GM06990 (cell line): Measurements from ENCODE around the gene AUH.

Experiments
- DNase-seq: peaks from one replicate; pipeline ENCODE4 v3.0.0-alpha.2; 2011; ENCODE audit not compliant: insufficient read length; ENCODE audit errors: extremely low read depth
- H3K27me3 ChIP-seq: replicated peaks from 2 replicates; pipeline ENCODE4 v1.6.0; 2011; ENCODE audit warnings: low read length; ENCODE audit not compliant: control insufficient read depth, insufficient read depth
- H3K36me3 ChIP-seq: 2 replicates; pipeline ENCODE4 v1.5.1; 2011; ENCODE audit warnings: low read length; ENCODE audit not compliant: control insufficient read depth, insufficient read depth
- H3K4me3 ChIP-seq: replicated peaks from 2 replicates; pipeline ENCODE4 v1.5.1; 2011; ENCODE audit warnings: low read depth, mild to moderate bottlenecking, control low read depth, low read length
- CTCF ChIP-seq: IDR thresholded peaks from 2 replicates; pipeline ENCODE4 v1.5.1; 2011; ENCODE audit warnings: low read length, control low read depth, mild to moderate bottlenecking, inconsistent platforms; ENCODE audit not compliant: insufficient read depth, poor library complexity, severe bottlenecking

AUH gene

DNA sequence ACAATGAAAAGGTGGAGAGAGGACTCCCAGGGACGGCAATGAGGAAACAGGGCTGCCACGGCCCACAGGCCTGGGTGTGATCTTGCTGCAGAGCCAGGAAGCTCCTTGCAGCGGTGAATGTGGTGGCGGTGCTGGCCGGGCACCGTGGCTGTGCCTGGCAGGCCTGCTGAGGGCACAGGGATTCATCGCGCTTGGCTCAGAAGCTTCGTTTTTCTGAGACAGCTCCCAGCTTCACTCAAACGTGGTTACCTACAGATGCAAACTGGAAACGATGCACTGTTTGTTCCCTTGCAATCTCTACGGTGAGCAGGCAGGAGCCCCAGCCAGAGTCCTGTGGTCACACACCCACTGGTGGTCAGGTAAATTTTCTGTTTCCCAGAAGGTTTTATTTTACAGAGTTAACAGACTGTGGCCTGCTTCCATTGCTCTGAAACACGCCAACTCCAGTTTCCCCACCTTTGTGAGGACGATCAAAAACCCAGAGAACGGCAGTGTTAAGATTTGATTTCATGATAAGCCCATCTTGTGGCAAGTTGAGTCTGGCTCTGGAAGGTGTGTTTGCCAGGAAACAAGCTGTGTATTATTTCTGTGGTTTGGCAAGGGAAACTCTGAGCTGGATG, 183.9 kb downstream of the AUH start:
- no peak for DNase-seq
- Histone ChIP-seq H3K36me3 (no peaks in the 10 kb centered on the region), H3K4me3 (no peak overlapping the region), H3K27me3 (peaks cover 2% of the 10 kb centered on the region)
- no peak for TF ChIP-seq CTCF

GRCh38 chr9:91177081-91177480, 184.6 kb downstream of the AUH start:
- DNase-seq: no peak
- no peaks in the 10 kb centered on the region for H3K36me3 ChIP-seq
- no peak for TF ChIP-seq CTCF
- H3K4me3 ChIP-seq: no peak overlapping the region
- peaks cover 2% of the 10 kb centered on the region for H3K27me3 ChIP-seq

DNA sequence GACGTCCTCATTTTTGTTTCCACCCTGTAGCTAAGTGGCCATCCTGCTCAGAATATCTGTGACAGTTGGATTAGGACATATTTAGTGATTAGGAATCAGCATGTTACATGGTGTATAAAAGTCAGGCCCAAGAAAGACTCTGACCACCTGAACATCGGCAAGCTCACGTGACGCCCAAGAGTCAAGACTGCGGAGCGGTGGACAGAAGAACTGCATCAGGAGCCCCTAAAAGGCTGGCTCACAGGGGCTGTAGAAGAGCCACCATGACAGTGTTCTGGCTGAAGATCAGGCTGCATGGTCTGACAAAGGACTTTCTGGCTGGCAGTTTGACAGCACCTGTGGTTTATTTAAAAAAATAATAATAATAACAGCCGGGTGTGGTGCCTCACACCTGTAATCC, 185.3 kb downstream of the AUH start:
- peaks cover 2% of the 10 kb centered on the region for H3K27me3 ChIP-seq
- TF ChIP-seq CTCF: no peak
- H3K36me3 ChIP-seq: no peaks in the 10 kb centered on the region
- DNase-seq: no peak
- H3K4me3 ChIP-seq: no peak overlapping the region

GRCh38 chr9:91174772-91175171, 186.9 kb downstream of the AUH start:
- no peak for DNase-seq
- Histone ChIP-seq H3K4me3 (no peak overlapping the region), H3K27me3 (no peaks in the 10 kb centered on the region; the same call in 1 of the 2 replicates), H3K36me3 (no peaks in the 10 kb centered on the region)
- no peak for TF ChIP-seq CTCF

DNA sequence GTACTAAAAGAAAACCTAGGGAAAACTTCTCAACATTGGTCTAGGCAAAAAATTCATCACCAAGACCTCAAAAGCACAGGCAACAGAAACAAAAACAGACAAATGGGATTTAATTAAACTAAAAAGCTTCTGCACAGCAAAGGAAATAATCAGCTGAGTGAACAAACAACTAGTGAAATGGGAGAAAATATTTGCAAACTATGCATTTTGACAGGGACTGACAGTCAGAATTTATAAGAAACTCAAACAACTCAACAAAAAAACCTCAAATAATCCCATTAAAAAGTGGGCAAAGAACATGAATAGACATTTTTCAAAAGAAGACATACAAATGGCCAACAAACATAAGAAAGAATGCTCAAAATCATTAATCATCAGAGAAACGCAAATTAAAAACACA, 189.4 kb downstream of the AUH start:
- DNase-seq: no peak
- Histone ChIP-seq H3K4me3 (no peak overlapping the region), H3K27me3 (no peaks in the 10 kb centered on the region), H3K36me3 (no peaks in the 10 kb centered on the region)
- no peak for TF ChIP-seq CTCF

DNA sequence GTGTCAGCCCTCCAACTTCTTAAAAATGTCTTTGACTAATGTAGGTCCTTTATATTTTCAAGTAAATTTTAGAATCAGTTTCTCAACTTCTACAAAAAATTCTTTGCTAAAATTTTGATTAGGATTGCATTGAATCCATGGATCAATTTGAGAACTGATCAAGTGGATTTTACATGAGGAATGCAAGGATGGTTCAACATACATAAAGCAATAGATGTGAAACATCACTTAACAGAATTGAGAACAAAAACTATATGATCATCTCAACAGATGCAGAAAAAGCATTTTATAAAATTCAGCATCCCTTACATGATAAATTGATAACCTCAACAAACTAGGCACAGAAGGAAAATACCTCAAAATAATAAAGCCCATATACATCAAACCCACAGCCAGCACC, 190.8 kb downstream of the AUH start:
- Histone ChIP-seq H3K4me3 (no peak overlapping the region), H3K36me3 (no peaks in the 10 kb centered on the region), H3K27me3 (no peaks in the 10 kb centered on the region)
- DNase-seq: no peak
- TF ChIP-seq CTCF: no peak
